KOPT-K1 (cell line): ENCODE results near the gene GLTP.

ENCODE experiments used
- H3K27ac ChIP-seq: fragments of 200-600 bp; sonication (generic); 2 replicates; pipeline ENCODE4 v1.5.1; 2016; ENCODE audit warnings: antibody characterized with exemption, mild to moderate bottlenecking, low read depth, low read length; ENCODE audit not compliant: poor library complexity, severe bottlenecking
- H3K36me3 ChIP-seq: fragments of 200-600 bp; sonication (generic); 2 replicates; pipeline ENCODE4 v1.5.1; 2017; ENCODE audit warnings: antibody characterized with exemption, mild to moderate bottlenecking, low read length, moderate library complexity; ENCODE audit not compliant: insufficient read depth
- H3K9me3 ChIP-seq: fragments of 200-600 bp; sonication (generic); 2 replicates; pipeline ENCODE4 v1.5.1; 2017; ENCODE audit warnings: antibody characterized with exemption, low read length, mild to moderate bottlenecking; ENCODE audit not compliant: insufficient read depth, poor library complexity, severe bottlenecking

Gene GLTP

GRCh38 chr12:109831365-109831764, 49.0 kb downstream of the GLTP start:
- H3K36me3 ChIP-seq = no peaks in the 10 kb centered on the region
- H3K27ac ChIP-seq = no peak overlapping the region
- H3K9me3 ChIP-seq = no peaks in the 10 kb centered on the region

- Histone ChIP-seq H3K27ac (no peak overlapping the region), H3K9me3 (no peaks in the 10 kb centered on the region), H3K36me3 (no peaks in the 10 kb centered on the region)
Measured at GRCh38 chr12:109830718-109831117, 49.6 kb downstream of the GLTP start.

GRCh38 chr12:109830267-109830666, 50.1 kb downstream of the GLTP start:
- Histone ChIP-seq H3K9me3 (no peaks in the 10 kb centered on the region), H3K36me3 (no peaks in the 10 kb centered on the region), H3K27ac (no peak overlapping the region)

GRCh38 chr12:109829667-109830066, 50.7 kb downstream of the GLTP start:
- H3K27ac ChIP-seq = no peak overlapping the region
- no peaks in the 10 kb centered on the region for H3K9me3 ChIP-seq
- H3K36me3 ChIP-seq = no peaks in the 10 kb centered on the region

GRCh38 chr12:109828754-109829511, 51.4 kb downstream of the GLTP start:
- H3K27ac ChIP-seq = no peak overlapping the region
- no peaks in the 10 kb centered on the region for H3K36me3 ChIP-seq

GRCh38 chr12:109827566-109828550, 52.5 kb downstream of the GLTP start:
- no peak overlapping the region for H3K27ac ChIP-seq
- H3K36me3 ChIP-seq = no peaks in the 10 kb centered on the region
- no peaks in the 10 kb centered on the region for H3K9me3 ChIP-seq

More at GRCh38 chr12:109828754-109829511, 51.4 kb downstream of the GLTP start:
- no peaks in the 10 kb centered on the region for H3K9me3 ChIP-seq

GRCh38 chr12:109827080-109827479, 53.3 kb downstream of the GLTP start:
- Histone ChIP-seq H3K9me3 (no peaks in the 10 kb centered on the region), H3K36me3 (no peaks in the 10 kb centered on the region), H3K27ac (no peak overlapping the region)

- Histone ChIP-seq H3K36me3 (no peaks in the 10 kb centered on the region), H3K9me3 (no peaks in the 10 kb centered on the region), H3K27ac (no peak overlapping the region)
Measured at GRCh38 chr12:109824731-109825130, 55.6 kb downstream of the GLTP start.

GRCh38 chr12:109822951-109823411, 57.4 kb downstream of the GLTP start:
- Histone ChIP-seq H3K27ac (no peak overlapping the region), H3K36me3 (no peaks in the 10 kb centered on the region), H3K9me3 (no peaks in the 10 kb centered on the region)

- H3K9me3 ChIP-seq = no peaks in the 10 kb centered on the region
- no peak overlapping the region for H3K27ac ChIP-seq
- H3K36me3 ChIP-seq = no peaks in the 10 kb centered on the region
Measured at GRCh38 chr12:109822416-109822815, 57.9 kb downstream of the GLTP start.

- no peak overlapping the region for H3K27ac ChIP-seq
- H3K9me3 ChIP-seq = no peaks in the 10 kb centered on the region
- no peaks in the 10 kb centered on the region for H3K36me3 ChIP-seq
Measured at GRCh38 chr12:109821968-109822367, 58.4 kb downstream of the GLTP start.

- H3K36me3 ChIP-seq = no peaks in the 10 kb centered on the region
- H3K27ac ChIP-seq = no peak overlapping the region
- H3K9me3 ChIP-seq = no peaks in the 10 kb centered on the region
Measured at GRCh38 chr12:109820816-109821381, 59.4 kb downstream of the GLTP start.

- Histone ChIP-seq H3K27ac (no peak overlapping the region), H3K9me3 (no peaks in the 10 kb centered on the region), H3K36me3 (no peaks in the 10 kb centered on the region)
Measured at GRCh38 chr12:109818905-109819500, 61.3 kb downstream of the GLTP start.

GRCh38 chr12:109818253-109818652, 62.1 kb downstream of the GLTP start:
- Histone ChIP-seq H3K36me3 (no peaks in the 10 kb centered on the region), H3K27ac (no peak overlapping the region), H3K9me3 (no peaks in the 10 kb centered on the region)
